ENCODE measurements around the gene ADPRH. TPM values are rescaled to one million over a fixed set of nuclear protein-coding genes. Genes with fewer than 3 reads are reported as not detected.

The ADPRH gene
- total RNA-seq, 1 experiment from 2014 or later = 4.7 TPM

- no peaks in the 10 kb centered on the region for H4K20me1 ChIP-seq (ENCODE audit: low read length)
- no peaks in the 10 kb centered on the region for H3K9me2 ChIP-seq (replicated peaks; ENCODE audit: low read length)
- no peak for ATAC-seq
- TF ChIP-seq EZH2 (IDR thresholded peaks at IDR 0.05; ENCODE audit: low read length, unreplicated experiment) = no peak
- no peak for TF ChIP-seq CTCF (conservative IDR thresholded peaks at IDR 0.05; ENCODE audit: low read depth, low read length)
- TF ChIP-seq EZH2phosphoT487 (IDR thresholded peaks at IDR 0.05; ENCODE audit: borderline replicate concordance, low read length) = no peak
- no peaks in the 10 kb centered on the region for H3K9me3 ChIP-seq (ENCODE audit: low read length)
- H3K4me3 ChIP-seq (ENCODE audit: low read length) = no peak overlapping the region
- 0 out of 2 replicates have a peak, but pooled peaks cover 5% of the 10 kb centered on the region for H3K27me3 ChIP-seq (ENCODE audit: low read length)
- CTCF ChIA-PET = no interaction called here
- H3K4me1 ChIP-seq (ENCODE audit: insufficient read depth, low read length) = no peaks in the 10 kb centered on the region
- H2AFZ ChIP-seq (ENCODE audit: low read length) = no peak overlapping the region
- POLR2A ChIA-PET (ENCODE audit: unreplicated experiment) = no interaction called here
- DNase-seq = no peak
- BruUV-seq (replicated peaks) = no TSS peak
- intact Hi-C loops (cut with micrococcal nuclease) = no loop called here
- no peak overlapping the region for H3K4me2 ChIP-seq (ENCODE audit: low read length)
- H3F3A ChIP-seq (ENCODE audit: low read length, unreplicated experiment) = no peaks in the 10 kb centered on the region
- H3K36me3 ChIP-seq (ENCODE audit: low read depth, low read length) = no peaks in the 10 kb centered on the region
- no peak overlapping the region for H3K9ac ChIP-seq (ENCODE audit: low read length)
- no peak overlapping the region for H3K27ac ChIP-seq (ENCODE audit: low read length)
- no peaks in the 10 kb centered on the region for H3K79me2 ChIP-seq (ENCODE audit: low read length)
These were observed 7.6 kb upstream of the ADPRH start for GRCh38 chr3:119571688-119572087.

GRCh38 chr3:119575507-119575906 is 3.8 kb upstream of the ADPRH start:
- Histone ChIP-seq H3K27me3 (ENCODE audit: low read length) (no peaks in the 10 kb centered on the region), H3K36me3 (ENCODE audit: low read depth, low read length) (no peaks in the 10 kb centered on the region), H3K4me2 (ENCODE audit: low read length) (no peak overlapping the region), H3F3A (ENCODE audit: low read length, unreplicated experiment) (no peaks in the 10 kb centered on the region), H3K9me2 (replicated peaks; ENCODE audit: low read length) (no peaks in the 10 kb centered on the region), H3K4me1 (ENCODE audit: insufficient read depth, low read length) (peaks cover 15% of the 10 kb centered on the region), H3K27ac (ENCODE audit: low read length) (no peak overlapping the region), H3K79me2 (ENCODE audit: low read length) (no peaks in the 10 kb centered on the region), H3K9me3 (ENCODE audit: low read length) (no peaks in the 10 kb centered on the region), H4K20me1 (ENCODE audit: low read length) (no peaks in the 10 kb centered on the region), H3K9ac (ENCODE audit: low read length) (no peak overlapping the region), H3K4me3 (ENCODE audit: low read length) (no peak overlapping the region), H2AFZ (ENCODE audit: low read length) (no peak overlapping the region)
- intact Hi-C loops (cut with micrococcal nuclease) = loop anchor here (5.0 kb wide), 1 partner anchor 52 kb away; no protein-coding TSS in a partner anchor
- DNase-seq = peak; percentile 32
- POLR2A ChIA-PET (ENCODE audit: unreplicated experiment) = no interaction called here
- ATAC-seq = peak; percentile 13
- CTCF ChIA-PET = no interaction called here
- TF ChIP-seq EZH2phosphoT487 (IDR thresholded peaks at IDR 0.05; ENCODE audit: borderline replicate concordance, low read length) (no peak), CTCF (conservative IDR thresholded peaks at IDR 0.05; ENCODE audit: low read depth, low read length) (no peak), EZH2 (IDR thresholded peaks at IDR 0.05; ENCODE audit: low read length, unreplicated experiment) (no peak)
- no TSS peak for BruUV-seq (replicated peaks)

- Histone ChIP-seq H3K27ac (ENCODE audit: low read length) (peak overlapping the region; percentile 43), H4K20me1 (ENCODE audit: low read length) (no peaks in the 10 kb centered on the region), H3K4me3 (ENCODE audit: low read length) (peak overlapping the region; percentile 70), H3K36me3 (ENCODE audit: low read depth, low read length) (no peaks in the 10 kb centered on the region), H3K9ac (ENCODE audit: low read length) (peak overlapping the region; percentile 85), H3K79me2 (ENCODE audit: low read length) (no peaks in the 10 kb centered on the region), H3K27me3 (ENCODE audit: low read length) (no peaks in the 10 kb centered on the region), H3K4me2 (ENCODE audit: low read length) (peak overlapping the region; percentile 89), H2AFZ (ENCODE audit: low read length) (peak overlapping the region; percentile 99), H3K9me2 (replicated peaks; ENCODE audit: low read length) (no peaks in the 10 kb centered on the region), H3K4me1 (ENCODE audit: insufficient read depth, low read length) (peaks cover 15% of the 10 kb centered on the region), H3F3A (ENCODE audit: low read length, unreplicated experiment) (no peaks in the 10 kb centered on the region), H3K9me3 (ENCODE audit: low read length) (no peaks in the 10 kb centered on the region)
- TSS peak; percentile 84 for BruUV-seq (replicated peaks)
- POLR2A ChIA-PET (ENCODE audit: unreplicated experiment) = interaction anchor here (0.7 kb wide), 1 partner anchor 569 kb away, joined by 5 read pairs; no protein-coding TSS in a partner anchor
- CTCF ChIA-PET = interaction anchor here (0.6 kb wide), 1 partner anchor 99 kb away, joined by 3 read pairs; no protein-coding TSS in a partner anchor
- intact Hi-C loops (cut with micrococcal nuclease) = no loop called here
- ATAC-seq = peak; percentile 20
- TF ChIP-seq EZH2 (IDR thresholded peaks at IDR 0.05; ENCODE audit: low read length, unreplicated experiment) = no peak
- TF ChIP-seq CTCF (conservative IDR thresholded peaks at IDR 0.05; ENCODE audit: low read depth, low read length) = no peak
- no peak for TF ChIP-seq EZH2phosphoT487 (IDR thresholded peaks at IDR 0.05; ENCODE audit: borderline replicate concordance, low read length)
- no peak for DNase-seq
These were observed 922 bp downstream of the ADPRH start for GRCh38 chr3:119580067-119580760.

All from PC-3 (cell line).